ENCODE measurements around the gene DIAPH2. TPM values are rescaled to one million over a fixed set of nuclear protein-coding genes. Genes with fewer than 3 reads are reported as not detected.

DIAPH2 gene
- total RNA-seq, 1 experiment from 2014 or later = 10.9 TPM

- intact Hi-C loops (cut with micrococcal nuclease) = no loop called here
Measured at GRCh38 chrX:96753230-96753629, 68.6 kb downstream of the DIAPH2 start.

More at GRCh38 chrX:96753230-96753629, 68.6 kb downstream of the DIAPH2 start:
- Histone ChIP-seq H4K20me1 (ENCODE audit: insufficient read depth) (no peaks in the 10 kb centered on the region), H3K27ac (ENCODE audit: low read depth, low read length) (no peak overlapping the region), H3K36me3 (ENCODE audit: control insufficient read depth in 1 of 2, insufficient read depth in 2 of 2, low read length in 2 of 2) (no peaks in the 10 kb centered on the region), H3K4me1 (ENCODE audit: control insufficient read depth in 1 of 2, insufficient read depth in 2 of 2, low read length in 2 of 2) (no peaks in the 10 kb centered on the region), H3K4me3 (replicated peaks in 1 of 2; ENCODE audit: low read depth in 1 of 2, low read length in 2 of 2) (no peak overlapping the region), H3K9ac (ENCODE audit: low read length) (no peak overlapping the region), H3K79me2 (ENCODE audit: insufficient read depth, low read length) (no peaks in the 10 kb centered on the region), H3K27me3 (ENCODE audit: insufficient read depth, low read length) (no peaks in the 10 kb centered on the region), H2AFZ (ENCODE audit: low read depth, low read length, poor library complexity, severe bottlenecking) (no peak overlapping the region), H3K4me2 (ENCODE audit: low read length) (no peak overlapping the region), H3K9me2 (ENCODE audit: insufficient read depth) (no peaks in the 10 kb centered on the region), H3K9me3 (ENCODE audit: control insufficient read depth in 1 of 2, insufficient read depth in 1 of 2, low read depth in 1 of 2, low read length in 2 of 2) (no peaks in the 10 kb centered on the region)
- POLR2A ChIA-PET = no interaction called here
- RAD21 ChIA-PET (ENCODE audit: low non-redundant PET in 1 of 2, low total read pairs in 2 of 2, uncharacterized antibody in 2 of 2, unreplicated experiment in 2 of 2) = no interaction called here
- CTCF ChIA-PET = no interaction called here
- DNase-seq (ENCODE audit: low read depth, low spot score) = no peak
- TF ChIP-seq, protein P1, sequence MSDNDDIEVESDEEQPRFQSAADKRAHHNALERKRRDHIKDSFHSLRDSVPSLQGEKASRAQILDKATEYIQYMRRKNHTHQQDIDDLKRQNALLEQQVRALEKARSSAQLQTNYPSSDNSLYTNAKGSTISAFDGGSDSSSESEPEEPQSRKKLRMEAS (IDR thresholded peaks at IDR 0.05) = no peak
- TF ChIP-seq, protein P2, sequence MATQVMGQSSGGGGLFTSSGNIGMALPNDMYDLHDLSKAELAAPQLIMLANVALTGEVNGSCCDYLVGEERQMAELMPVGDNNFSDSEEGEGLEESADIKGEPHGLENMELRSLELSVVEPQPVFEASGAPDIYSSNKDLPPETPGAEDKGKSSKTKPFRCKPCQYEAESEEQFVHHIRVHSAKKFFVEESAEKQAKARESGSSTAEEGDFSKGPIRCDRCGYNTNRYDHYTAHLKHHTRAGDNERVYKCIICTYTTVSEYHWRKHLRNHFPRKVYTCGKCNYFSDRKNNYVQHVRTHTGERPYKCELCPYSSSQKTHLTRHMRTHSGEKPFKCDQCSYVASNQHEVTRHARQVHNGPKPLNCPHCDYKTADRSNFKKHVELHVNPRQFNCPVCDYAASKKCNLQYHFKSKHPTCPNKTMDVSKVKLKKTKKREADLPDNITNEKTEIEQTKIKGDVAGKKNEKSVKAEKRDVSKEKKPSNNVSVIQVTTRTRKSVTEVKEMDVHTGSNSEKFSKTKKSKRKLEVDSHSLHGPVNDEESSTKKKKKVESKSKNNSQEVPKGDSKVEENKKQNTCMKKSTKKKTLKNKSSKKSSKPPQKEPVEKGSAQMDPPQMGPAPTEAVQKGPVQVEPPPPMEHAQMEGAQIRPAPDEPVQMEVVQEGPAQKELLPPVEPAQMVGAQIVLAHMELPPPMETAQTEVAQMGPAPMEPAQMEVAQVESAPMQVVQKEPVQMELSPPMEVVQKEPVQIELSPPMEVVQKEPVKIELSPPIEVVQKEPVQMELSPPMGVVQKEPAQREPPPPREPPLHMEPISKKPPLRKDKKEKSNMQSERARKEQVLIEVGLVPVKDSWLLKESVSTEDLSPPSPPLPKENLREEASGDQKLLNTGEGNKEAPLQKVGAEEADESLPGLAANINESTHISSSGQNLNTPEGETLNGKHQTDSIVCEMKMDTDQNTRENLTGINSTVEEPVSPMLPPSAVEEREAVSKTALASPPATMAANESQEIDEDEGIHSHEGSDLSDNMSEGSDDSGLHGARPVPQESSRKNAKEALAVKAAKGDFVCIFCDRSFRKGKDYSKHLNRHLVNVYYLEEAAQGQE (IDR thresholded peaks at IDR 0.05; ENCODE audit: low read depth) = no peak
- TF ChIP-seq TCF7L2 (IDR thresholded peaks at IDR 0.05; ENCODE audit: borderline replicate concordance, extremely low read depth, insufficient read depth, insufficient read length) = no peak
- TF ChIP-seq RAD21 (IDR thresholded peaks at IDR 0.05; ENCODE audit: low read depth) = no peak
- TF ChIP-seq EZH2phosphoT487 (IDR thresholded peaks at IDR 0.05; ENCODE audit: borderline replicate concordance) = no peak
- TF ChIP-seq ELF1 (IDR thresholded peaks at IDR 0.05; ENCODE audit: borderline replicate concordance, low read depth) = no peak
- TF ChIP-seq CEBPB (IDR thresholded peaks at IDR 0.05; ENCODE audit: low read depth) = no peak
- no peak for TF ChIP-seq ZNF274 (IDR thresholded peaks at IDR 0.05; ENCODE audit: low read depth, low read length)
- ATAC-seq = no peak
- no TSS peak for BruUV-seq (replicated peaks)

All from HCT116 (cell line).